Measurements from ENCODE around the gene DHH. TPM values are rescaled to one million over a fixed set of nuclear protein-coding genes. Genes with fewer than 3 reads are reported as not detected.

DHH gene
- total RNA-seq, 1 experiment from 2014 or later, result not detected

GRCh38 chr12:49055092-49055491 lies 39.5 kb downstream of the DHH start:
- in situ Hi-C loops (cut with HindIII; ENCODE audit: low sequenced_read_pairs), result no loop called here
- DNase-seq (ENCODE audit: low spot score), result no peak

- in situ Hi-C loops (cut with HindIII; ENCODE audit: low sequenced_read_pairs), result no loop called here
- no peak for DNase-seq (ENCODE audit: low spot score)
Measured at GRCh38 chr12:49054524-49054923, 40.1 kb downstream of the DHH start.

- in situ Hi-C loops (cut with HindIII; ENCODE audit: low sequenced_read_pairs), result no loop called here
- no peak for DNase-seq (ENCODE audit: low spot score)
Measured at GRCh38 chr12:49054096-49054495, 40.5 kb downstream of the DHH start.

GRCh38 chr12:49052451-49053208 lies 42.0 kb downstream of the DHH start:
- in situ Hi-C loops (cut with HindIII; ENCODE audit: low sequenced_read_pairs), result no loop called here
- no peak for DNase-seq (ENCODE audit: low spot score)

GRCh38 chr12:49051777-49052438 lies 42.7 kb downstream of the DHH start:
- no peak for DNase-seq (ENCODE audit: low spot score)
- in situ Hi-C loops (cut with HindIII; ENCODE audit: low sequenced_read_pairs), result no loop called here

GRCh38 chr12:49051373-49051764 lies 43.2 kb downstream of the DHH start:
- no peak for DNase-seq (ENCODE audit: low spot score)
- in situ Hi-C loops (cut with HindIII; ENCODE audit: low sequenced_read_pairs), result no loop called here

- DNase-seq (ENCODE audit: low spot score), result no peak
- in situ Hi-C loops (cut with HindIII; ENCODE audit: low sequenced_read_pairs), result no loop called here
Measured at GRCh38 chr12:49050507-49051372, 43.9 kb downstream of the DHH start.

GRCh38 chr12:49049566-49050224 lies 44.9 kb downstream of the DHH start:
- in situ Hi-C loops (cut with HindIII; ENCODE audit: low sequenced_read_pairs), result no loop called here
- DNase-seq (ENCODE audit: low spot score), result no peak

GRCh38 chr12:49048953-49049352 lies 45.6 kb downstream of the DHH start:
- in situ Hi-C loops (cut with HindIII; ENCODE audit: low sequenced_read_pairs), result no loop called here
- no peak for DNase-seq (ENCODE audit: low spot score)

GRCh38 chr12:49046129-49046895 lies 48.3 kb downstream of the DHH start:
- in situ Hi-C loops (cut with HindIII; ENCODE audit: low sequenced_read_pairs), result no loop called here
- no peak for DNase-seq (ENCODE audit: low spot score)

GRCh38 chr12:49044660-49045059 lies 49.9 kb downstream of the DHH start:
- in situ Hi-C loops (cut with HindIII; ENCODE audit: low sequenced_read_pairs), result no loop called here
- DNase-seq (ENCODE audit: low spot score), result no peak

GRCh38 chr12:49043856-49044258 lies 50.7 kb downstream of the DHH start:
- peak; percentile 41 for DNase-seq (ENCODE audit: low spot score)
- in situ Hi-C loops (cut with HindIII; ENCODE audit: low sequenced_read_pairs), result no loop called here

- no peak for DNase-seq (ENCODE audit: low spot score)
- in situ Hi-C loops (cut with HindIII; ENCODE audit: low sequenced_read_pairs), result no loop called here
Measured at GRCh38 chr12:49043241-49043640, 51.4 kb downstream of the DHH start.

GRCh38 chr12:49041881-49042484 lies 52.6 kb downstream of the DHH start:
- in situ Hi-C loops (cut with HindIII; ENCODE audit: low sequenced_read_pairs), result no loop called here
- DNase-seq (ENCODE audit: low spot score), result peak; percentile 35

- in situ Hi-C loops (cut with HindIII; ENCODE audit: low sequenced_read_pairs), result no loop called here
- no peak for DNase-seq (ENCODE audit: low spot score)
Measured at GRCh38 chr12:49041036-49041880, 53.3 kb downstream of the DHH start.

GRCh38 chr12:49040364-49040855 lies 54.2 kb downstream of the DHH start:
- in situ Hi-C loops (cut with HindIII; ENCODE audit: low sequenced_read_pairs), result no loop called here
- DNase-seq (ENCODE audit: low spot score), result no peak
